HG03103 (cell line): ENCODE measurements around the gene CPAMD8.
"Not testable (repeated sequence)": the region's sequence is repeated elsewhere in the genome, so short reads cannot be mapped to it uniquely, and the experiment has no call there.

Experiments used
- ATAC-seq: cut with Tn5 transposase; IDR thresholded peaks from one replicate; pipeline ENCODE4 v1.9.1; 2021; ENCODE audit warnings: low read depth; ENCODE audit not compliant: unreplicated experiment

The CPAMD8 gene

GRCh38 chr19:17043744-17044143 is 17.1 kb upstream of the CPAMD8 start:
- ATAC-seq: no peak

GRCh38 chr19:17041976-17042375 is 15.4 kb upstream of the CPAMD8 start:
- no peak for ATAC-seq

- ATAC-seq: no peak
These were observed 11.4 kb upstream of the CPAMD8 start for GRCh38 chr19:17037966-17038500.

- no peak for ATAC-seq
These were observed 10.6 kb upstream of the CPAMD8 start for GRCh38 chr19:17037184-17037583.

GRCh38 chr19:17036640-17037039 is 10.0 kb upstream of the CPAMD8 start:
- ATAC-seq: no peak

- ATAC-seq: no peak
These were observed 9.3 kb upstream of the CPAMD8 start for GRCh38 chr19:17035842-17036424.

GRCh38 chr19:17031741-17032140 is 5.1 kb upstream of the CPAMD8 start:
- no peak for ATAC-seq

GRCh38 chr19:17027535-17027975 is 945 bp upstream of the CPAMD8 start:
- ATAC-seq: no peak

GRCh38 chr19:17025991-17026658 is 485 bp downstream of the CPAMD8 start:
- no peak for ATAC-seq

GRCh38 chr19:17025361-17025760 is 1.2 kb downstream of the CPAMD8 start:
- ATAC-seq: no peak

GRCh38 chr19:17024941-17025340 is 1.7 kb downstream of the CPAMD8 start:
- not testable (repeated sequence) for ATAC-seq

GRCh38 chr19:17023805-17024204 is 2.8 kb downstream of the CPAMD8 start:
- no peak for ATAC-seq

GRCh38 chr19:17022738-17023137 is 3.9 kb downstream of the CPAMD8 start:
- no peak for ATAC-seq

- no peak for ATAC-seq
These were observed 4.6 kb downstream of the CPAMD8 start for GRCh38 chr19:17021793-17022590.

- ATAC-seq: no peak
These were observed 5.3 kb downstream of the CPAMD8 start for GRCh38 chr19:17021328-17021727.

- no peak for ATAC-seq
These were observed 5.8 kb downstream of the CPAMD8 start for GRCh38 chr19:17020823-17021222.

- ATAC-seq: no peak
These were observed 6.2 kb downstream of the CPAMD8 start for GRCh38 chr19:17020385-17020784.

- not testable (repeated sequence) for ATAC-seq
These were observed 12.3 kb downstream of the CPAMD8 start for GRCh38 chr19:17014212-17014861.

GRCh38 chr19:17011485-17011884 is 15.1 kb downstream of the CPAMD8 start:
- ATAC-seq: no peak

- no peak for ATAC-seq
These were observed 20.0 kb downstream of the CPAMD8 start for GRCh38 chr19:17006579-17006978.

- no peak for ATAC-seq
These were observed 21.6 kb downstream of the CPAMD8 start for GRCh38 chr19:17005000-17005399.
